HG03060 (cell line): ENCODE data around the gene INPP4B.
"Not testable (repeated sequence)": the region's sequence is repeated elsewhere in the genome, so short reads cannot be mapped to it uniquely, and the experiment has no call there.

Experiments
- ATAC-seq: cut with Tn5 transposase; IDR thresholded peaks from one replicate; pipeline ENCODE4 v1.9.1; 2021; ENCODE audit warnings: low read depth, moderate number of reproducible peaks; ENCODE audit not compliant: unreplicated experiment

INPP4B gene

GRCh38 chr4:142068304-142068703 is 777.8 kb downstream of the INPP4B start:
- ATAC-seq: not testable (repeated sequence)

GRCh38 chr4:142066562-142066961 is 779.5 kb downstream of the INPP4B start:
- not testable (repeated sequence) for ATAC-seq

GRCh38 chr4:142065086-142065647 is 780.9 kb downstream of the INPP4B start:
- no peak for ATAC-seq

GRCh38 chr4:142064181-142064580 is 781.9 kb downstream of the INPP4B start:
- ATAC-seq: no peak

- ATAC-seq: no peak
These were observed 800.1 kb downstream of the INPP4B start for GRCh38 chr4:142045996-142046395.

GRCh38 chr4:142044271-142044670 is 801.8 kb downstream of the INPP4B start:
- ATAC-seq: no peak

- ATAC-seq: no peak
These were observed 802.6 kb downstream of the INPP4B start for GRCh38 chr4:142043509-142043908.

- ATAC-seq: no peak
These were observed 804.3 kb downstream of the INPP4B start for GRCh38 chr4:142041788-142042187.

- ATAC-seq: no peak
These were observed 806.1 kb downstream of the INPP4B start for GRCh38 chr4:142040043-142040442.

GRCh38 chr4:142036795-142037583 is 809.1 kb downstream of the INPP4B start:
- no peak for ATAC-seq

- ATAC-seq: no peak
These were observed 810.5 kb downstream of the INPP4B start for GRCh38 chr4:142035566-142035965.

- no peak for ATAC-seq
These were observed 812.0 kb downstream of the INPP4B start for GRCh38 chr4:142034101-142034500.

- ATAC-seq: no peak
These were observed 816.1 kb downstream of the INPP4B start for GRCh38 chr4:142030010-142030409.

GRCh38 chr4:142021761-142022160 is 824.3 kb downstream of the INPP4B start:
- no peak for ATAC-seq

GRCh38 chr4:142021181-142021580 is 824.9 kb downstream of the INPP4B start:
- no peak for ATAC-seq

GRCh38 chr4:142016031-142016430 is 830.1 kb downstream of the INPP4B start:
- no peak for ATAC-seq

GRCh38 chr4:142009751-142010150 is 836.4 kb downstream of the INPP4B start:
- no peak for ATAC-seq

GRCh38 chr4:142005519-142005918 is 840.6 kb downstream of the INPP4B start:
- ATAC-seq: no peak

- ATAC-seq: no peak
These were observed 846.5 kb downstream of the INPP4B start for GRCh38 chr4:141999446-142000143.

GRCh38 chr4:141995056-141995455 is 851.0 kb downstream of the INPP4B start:
- ATAC-seq: no peak

- ATAC-seq: no peak
These were observed 868.7 kb downstream of the INPP4B start for GRCh38 chr4:141977433-141977832.
